GM12891 (cell line): ENCODE measurements around the gene DSCAM.

Source experiments
- POLR2AphosphoS5 ChIP-seq: IDR thresholded peaks from 2 replicates; pipeline ENCODE4 v1.6.1; 2011; ENCODE audit warnings: low read depth, low read length, control low read depth
- SPI1 ChIP-seq: IDR thresholded peaks from 2 replicates; pipeline ENCODE4 v1.6.1; 2011; ENCODE audit warnings: low read depth, low read length, control low read depth
- TAF1 ChIP-seq: IDR thresholded peaks from 2 replicates; pipeline ENCODE4 v1.6.1; 2011; ENCODE audit warnings: low read depth, low read length, control low read depth

- TF ChIP-seq POLR2AphosphoS5, result no peak
- no peak for TF ChIP-seq SPI1
- TF ChIP-seq TAF1, result no peak
Measured at GRCh38 chr21:40853956-40854688, 7.2 kb upstream of the DSCAM start.
